Vagina (tissue), 2 donors: Measurements from ENCODE around the gene TRIM56. TPM values are rescaled to one million over a fixed set of nuclear protein-coding genes. Genes with fewer than 3 reads are reported as not detected.

Experiments
- DNase-seq, 2 donors: peaks; one replicate each; pipeline ENCODE4 v3.0.0-alpha.2; 2017; ENCODE audit errors: extremely low spot score in 2 of 2
- H3K27ac ChIP-seq: fragments of 200-600 bp; sonication (generic); one replicate; pipeline ENCODE4 v1.5.1; 2019
- H3K27me3 ChIP-seq: fragments of 200-600 bp; sonication (generic); one replicate; pipeline ENCODE4 v1.5.1; 2019
- H3K36me3 ChIP-seq, 2 donors: fragments of 200-600 bp; sonication (generic); one replicate each; pipeline ENCODE4 v1.5.1; 2017 to 2019
- H3K4me1 ChIP-seq: fragments of 200-600 bp; sonication (generic); one replicate; pipeline ENCODE4 v1.5.1; 2019
- H3K4me3 ChIP-seq, 2 donors: fragments of 200-600 bp; sonication (generic); 1 replicate in 1 of 2; 2 replicates in 1 of 2; pipeline ENCODE4 v1.5.1; 2016 to 2019
- H3K9me3 ChIP-seq: fragments of 200-600 bp; sonication (generic); one replicate; pipeline ENCODE4 v1.5.1; 2019
- CTCF ChIP-seq, 3 experiments: fragments of 450-650 bp in 2 of 3; fragments of 200-600 bp in 1 of 3; sonication (generic) in 1 of 3; IDR thresholded peaks; one replicate each; pipeline ENCODE4 v1.5.1; 2017 to 2019; ENCODE audit warnings: antibody characterized with exemption in 3 of 3, mild to moderate bottlenecking in 2 of 3, moderate library complexity in 2 of 3
- POLR2A ChIP-seq, 2 donors: fragments of 450-650 bp; IDR thresholded peaks; one replicate each; pipeline ENCODE4 v1.6.1; 2017; ENCODE audit warnings: antibody characterized with exemption in 2 of 2, mild to moderate bottlenecking in 2 of 2, moderate library complexity in 2 of 2
- POLR2AphosphoS5 ChIP-seq, 2 donors: sonication (generic); formaldehyde crosslinking; IDR thresholded peaks; one replicate each; pipeline ENCODE4 v1.9.0; 2017; ENCODE audit warnings: antibody characterized with exemption in 2 of 2, mild to moderate bottlenecking in 2 of 2, low read depth in 1 of 2; ENCODE audit not compliant: insufficient read depth in 1 of 2
- intact Hi-C: fragments of 100-400 bp; cut with DNase I; formaldehyde crosslinking; loops from one replicate; pipeline ENCODE4 v1.15.1; 2023
- total RNA-seq: library from RNA; depleted of rRNA; stranded (reverse); fragments of >200 nt; gene quantifications from one replicate; pipeline ENCODE4 v1.2.3, GENCODE V29; 2016

TRIM56 gene
- total RNA-seq, 1 donor from 2014 or later, result 19.4 TPM

- Histone ChIP-seq H3K9me3 (no peaks in the 10 kb centered on the region), H3K4me3 (no peak overlapping the region), H3K4me1 (no peaks in the 10 kb centered on the region), H3K27me3 (no peaks in the 10 kb centered on the region), H3K27ac (no peak overlapping the region), H3K36me3 (peaks cover 0 to 6% of the 10 kb centered on the region in 2 donors)
- DNase-seq, result no peak
- no peak for TF ChIP-seq POLR2AphosphoS5 (IDR thresholded peaks at IDR 0.05; ENCODE audit: insufficient read depth in 1 of 2, low read depth in 1 of 2)
- TF ChIP-seq POLR2A (IDR thresholded peaks at IDR 0.05), result no peak
- TF ChIP-seq CTCF (IDR thresholded peaks at IDR 0.05), result no peak
- intact Hi-C loops, result no loop called here
These were observed 8.6 kb downstream of the TRIM56 start for GRCh38 chr7:101093906-101094305.

GRCh38 chr7:101094376-101094775, 9.1 kb downstream of the TRIM56 start:
- Histone ChIP-seq H3K4me3 (no peak overlapping the region), H3K4me1 (peaks cover 2% of the 10 kb centered on the region), H3K27me3 (no peaks in the 10 kb centered on the region), H3K9me3 (no peaks in the 10 kb centered on the region), H3K27ac (no peak overlapping the region), H3K36me3 (peaks cover 0 to 2% of the 10 kb centered on the region in 2 donors)
- no peak for TF ChIP-seq POLR2A (IDR thresholded peaks at IDR 0.05)
- no peak for TF ChIP-seq CTCF (IDR thresholded peaks at IDR 0.05)
- no peak for TF ChIP-seq POLR2AphosphoS5 (IDR thresholded peaks at IDR 0.05; ENCODE audit: insufficient read depth in 1 of 2, low read depth in 1 of 2)
- DNase-seq, result no peak
- intact Hi-C loops, result no loop called here

- TF ChIP-seq POLR2A (IDR thresholded peaks at IDR 0.05) (no peak), CTCF (IDR thresholded peaks at IDR 0.05) (peak in 2 of 3 experiments; percentile 39 to 50), POLR2AphosphoS5 (IDR thresholded peaks at IDR 0.05; ENCODE audit: insufficient read depth in 1 of 2, low read depth in 1 of 2) (no peak)
- Histone ChIP-seq H3K4me3 (no peak overlapping the region), H3K9me3 (no peaks in the 10 kb centered on the region), H3K27me3 (no peaks in the 10 kb centered on the region), H3K4me1 (peaks cover 7% of the 10 kb centered on the region), H3K36me3 (no peaks in the 10 kb centered on the region), H3K27ac (no peak overlapping the region)
- DNase-seq, result no peak
- intact Hi-C loops, result loop anchor here (5.0 kb wide), 1 partner anchor 42 kb away; no protein-coding TSS in a partner anchor
These were observed 9.6 kb downstream of the TRIM56 start for GRCh38 chr7:101094791-101095375.

- H3K27me3 ChIP-seq, result no peaks in the 10 kb centered on the region
- H3K4me1 ChIP-seq, result peaks cover 21% of the 10 kb centered on the region
- H3K27ac ChIP-seq, result no peak overlapping the region
- H3K9me3 ChIP-seq, result no peaks in the 10 kb centered on the region
- no peak overlapping the region for H3K4me3 ChIP-seq
- DNase-seq, result no peak
- intact Hi-C loops, result loop anchor here (5.0 kb wide), 1 partner anchor 41 kb away; no protein-coding TSS in a partner anchor
- no peaks in the 10 kb centered on the region for H3K36me3 ChIP-seq
- TF ChIP-seq POLR2A (IDR thresholded peaks at IDR 0.05), result no peak
- TF ChIP-seq POLR2AphosphoS5 (IDR thresholded peaks at IDR 0.05; ENCODE audit: insufficient read depth in 1 of 2, low read depth in 1 of 2), result no peak
- no peak for TF ChIP-seq CTCF (IDR thresholded peaks at IDR 0.05)
These were observed 11.2 kb downstream of the TRIM56 start for GRCh38 chr7:101096331-101096956.

GRCh38 chr7:101096957-101097347, 11.7 kb downstream of the TRIM56 start:
- no peaks in the 10 kb centered on the region for H3K27me3 ChIP-seq
- H3K36me3 ChIP-seq, result no peaks in the 10 kb centered on the region
- no peak for DNase-seq
- no peak overlapping the region for H3K27ac ChIP-seq
- H3K4me1 ChIP-seq, result peaks cover 21% of the 10 kb centered on the region
- no peak overlapping the region for H3K4me3 ChIP-seq
- TF ChIP-seq CTCF (IDR thresholded peaks at IDR 0.05) (no peak), POLR2A (IDR thresholded peaks at IDR 0.05) (no peak), POLR2AphosphoS5 (IDR thresholded peaks at IDR 0.05; ENCODE audit: insufficient read depth in 1 of 2, low read depth in 1 of 2) (no peak)
- intact Hi-C loops, result loop anchor here (5.0 kb wide), 1 partner anchor 40 kb away; no protein-coding TSS in a partner anchor
- H3K9me3 ChIP-seq, result no peaks in the 10 kb centered on the region
